Common myeloid progenitor, CD34-positive (primary cell): ENCODE measurements around the gene ANTXR2.

Experiments
- CTCF ChIA-PET: fragments of 350-600 bp; sonication (Branson Sonifier 250); formaldehyde crosslinking; loops from one replicate; lab custom pipeline; 2021; ENCODE audit warnings: antibody characterized with exemption; lab: Charles Lee
- POLR2A ChIA-PET: fragments of 350-600 bp; sonication (Branson Sonifier 250); formaldehyde crosslinking; loops from one replicate; lab custom pipeline; 2021; ENCODE audit warnings: antibody characterized with exemption; lab: Charles Lee
- DNase-seq, 3 donors: peaks; one replicate each; pipeline versions ENCODE4 v3.0.0 to v3.0.0-alpha.2; 2013
- H3K27ac ChIP-seq, 2 experiments: 1 replicate in 1 of 2; 2 replicates in 1 of 2; pipeline ENCODE4 v1.7.0; 2013; ENCODE audit warnings: inconsistent platforms in 2 of 2, low read length in 2 of 2, mild to moderate bottlenecking in 2 of 2, low read depth in 1 of 2, moderate library complexity in 1 of 2; ENCODE audit not compliant: severe bottlenecking in 2 of 2, insufficient read depth in 1 of 2, poor library complexity in 1 of 2
- H3K27me3 ChIP-seq, 5 experiments: replicated peaks in 2 of 5; 1 replicate in 3 of 5; 2 replicates in 2 of 5; pipeline versions ENCODE4 v1.6.1 to v1.7.0; 2013; ENCODE audit warnings: low read length in 4 of 5, mild to moderate bottlenecking in 2 of 5, moderate library complexity in 2 of 5, inconsistent platforms in 1 of 5; ENCODE audit not compliant: insufficient read depth in 5 of 5, control insufficient read depth in 4 of 5
- H3K36me3 ChIP-seq, 4 experiments: 1 replicate in 2 of 4; 2 replicates in 2 of 4; pipeline versions ENCODE4 v1.6.1 to v1.7.0; 2013; ENCODE audit warnings: low read length in 3 of 4, control low read depth in 1 of 4, mild to moderate bottlenecking in 1 of 4; ENCODE audit not compliant: control insufficient read depth in 4 of 4, insufficient read depth in 4 of 4
- H3K4me1 ChIP-seq, 4 experiments: 1 replicate in 3 of 4; 2 replicates in 1 of 4; pipeline versions ENCODE4 v1.6.1 to v1.7.1; 2013; ENCODE audit warnings: low read length in 3 of 4, mild to moderate bottlenecking in 3 of 4, control low read depth in 1 of 4, inconsistent platforms in 1 of 4, moderate library complexity in 1 of 4; ENCODE audit not compliant: control insufficient read depth in 4 of 4, insufficient read depth in 4 of 4; ENCODE audit errors: control extremely low read depth in 1 of 4
- H3K4me3 ChIP-seq, 7 experiments: 1 replicate in 4 of 7; 2 replicates in 3 of 7; pipeline versions ENCODE4 v1.5.1 to v1.7.0; 2013; ENCODE audit warnings: mild to moderate bottlenecking in 7 of 7, low read length in 6 of 7, moderate library complexity in 6 of 7, inconsistent platforms in 2 of 7, low read depth in 2 of 7, control low read depth in 1 of 7; ENCODE audit not compliant: insufficient read depth in 4 of 7, control insufficient read depth in 1 of 7; ENCODE audit errors: extremely low read depth in 1 of 7
- H3K9me3 ChIP-seq, 5 experiments: 1 replicate in 4 of 5; 2 replicates in 1 of 5; pipeline versions ENCODE4 v1.6.1 to v1.7.1; 2013; ENCODE audit warnings: low read length in 4 of 5, mild to moderate bottlenecking in 2 of 5, inconsistent platforms in 1 of 5, low read depth in 1 of 5, moderate library complexity in 1 of 5; ENCODE audit not compliant: control insufficient read depth in 4 of 5, insufficient read depth in 2 of 5; ENCODE audit errors: control extremely low read depth in 1 of 5
- WGBS: methylation state at CpG from one replicate; pipeline ENCODE4 v1.1.5; 2013; ENCODE audit not compliant: insufficient coverage; 5-methylcytosine and 5-hydroxymethylcytosine counted together

The ANTXR2 gene

GRCh38 chr4:79881407-79881806, 191.6 kb downstream of the ANTXR2 start:
- ChIA-PET CTCF (no interaction called here), POLR2A (no interaction called here)
- Histone ChIP-seq H3K9me3 (peaks cover 0 to 11% (median 0%) of the 10 kb centered on the region in 5 experiments), H3K4me1 (no peaks in the 10 kb centered on the region), H3K27ac (no peak overlapping the region), H3K4me3 (no peak overlapping the region), H3K27me3 (no peaks in the 10 kb centered on the region), H3K36me3 (peaks cover 0 to 2% (median 0%) of the 10 kb centered on the region in 4 experiments)
- no peak for DNase-seq

- POLR2A ChIA-PET: no interaction called here
- H3K4me1 ChIP-seq: no peaks in the 10 kb centered on the region
- H3K9me3 ChIP-seq: peaks cover 0 to 11% (median 0%) of the 10 kb centered on the region in 5 experiments
- H3K4me3 ChIP-seq: no peak overlapping the region
- CTCF ChIA-PET: no interaction called here
- H3K27ac ChIP-seq: no peak overlapping the region
- DNase-seq: no peak
- H3K36me3 ChIP-seq: peaks cover 0 to 2% (median 0%) of the 10 kb centered on the region in 4 experiments
- no peaks in the 10 kb centered on the region for H3K27me3 ChIP-seq
Observed at GRCh38 chr4:79877511-79877910, 195.5 kb downstream of the ANTXR2 start.

- ChIA-PET CTCF (no interaction called here), POLR2A (no interaction called here)
- DNase-seq: no peak
- 100% methylated on average over 3 of the region's 4 CpGs for WGBS
- H3K4me3 ChIP-seq: no peak overlapping the region
- H3K9me3 ChIP-seq: peaks cover 0 to 11% (median 0%) of the 10 kb centered on the region in 5 experiments
- H3K27me3 ChIP-seq: no peaks in the 10 kb centered on the region
- H3K36me3 ChIP-seq: peaks cover 0 to 2% (median 0%) of the 10 kb centered on the region in 4 experiments
- H3K4me1 ChIP-seq: no peaks in the 10 kb centered on the region
- H3K27ac ChIP-seq: no peak overlapping the region
Observed at GRCh38 chr4:79875344-79875899, 197.6 kb downstream of the ANTXR2 start.

GRCh38 chr4:79874197-79874596, 198.8 kb downstream of the ANTXR2 start:
- CTCF ChIA-PET: no interaction called here
- WGBS: 100% methylated on average over 1 of the region's 2 CpGs
- no peaks in the 10 kb centered on the region for H3K27me3 ChIP-seq
- DNase-seq: no peak
- H3K27ac ChIP-seq: no peak overlapping the region
- peaks cover 0 to 2% (median 0%) of the 10 kb centered on the region in 4 experiments for H3K36me3 ChIP-seq
- H3K9me3 ChIP-seq: peaks cover 0 to 11% (median 0%) of the 10 kb centered on the region in 5 experiments
- H3K4me1 ChIP-seq: no peaks in the 10 kb centered on the region
- no peak overlapping the region for H3K4me3 ChIP-seq
- POLR2A ChIA-PET: no interaction called here

GRCh38 chr4:79872738-79873137, 200.3 kb downstream of the ANTXR2 start:
- no peak for DNase-seq
- Histone ChIP-seq H3K27ac (no peak overlapping the region), H3K4me1 (no peaks in the 10 kb centered on the region), H3K4me3 (no peak overlapping the region), H3K27me3 (no peaks in the 10 kb centered on the region), H3K9me3 (peaks cover 0 to 4% (median under 1%) of the 10 kb centered on the region in 5 experiments), H3K36me3 (peaks cover 0 to 2% (median 0%) of the 10 kb centered on the region in 4 experiments)
- ChIA-PET CTCF (no interaction called here), POLR2A (interaction anchor here (0.6 kb wide), 1 partner anchor 9 kb away, joined by 4 read pairs; no protein-coding TSS in a partner anchor)
- no CpG with 5 or more reads among the region's 1 CpG for WGBS

GRCh38 chr4:79871961-79872360, 201.1 kb downstream of the ANTXR2 start:
- Histone ChIP-seq H3K36me3 (no peaks in the 10 kb centered on the region), H3K4me1 (no peaks in the 10 kb centered on the region), H3K4me3 (no peak overlapping the region), H3K27me3 (no peaks in the 10 kb centered on the region), H3K9me3 (peaks cover 0 to 1% (median 0%) of the 10 kb centered on the region in 5 experiments), H3K27ac (no peak overlapping the region)
- ChIA-PET POLR2A (no interaction called here), CTCF (no interaction called here)
- no CpG with 5 or more reads among the region's 3 CpGs for WGBS
- DNase-seq: no peak

GRCh38 chr4:79869597-79870237, 203.3 kb downstream of the ANTXR2 start:
- no peaks in the 10 kb centered on the region for H3K27me3 ChIP-seq
- no peak for DNase-seq
- WGBS: 96% methylated on average over 4 of the region's 4 CpGs
- H3K4me3 ChIP-seq: no peak overlapping the region
- H3K27ac ChIP-seq: no peak overlapping the region
- ChIA-PET POLR2A (no interaction called here), CTCF (no interaction called here)
- H3K4me1 ChIP-seq: no peaks in the 10 kb centered on the region
- H3K9me3 ChIP-seq: peaks cover 0 to 1% (median 0%) of the 10 kb centered on the region in 5 experiments
- H3K36me3 ChIP-seq: no peaks in the 10 kb centered on the region
